Peyer's patch (tissue), 4 donors: ENCODE data around the gene SNTG2. TPM values are rescaled to one million over a fixed set of nuclear protein-coding genes. Genes with fewer than 3 reads are reported as not detected.

ENCODE experiments used
- DNase-seq, 3 donors: peaks; one replicate each; pipeline ENCODE4 v3.0.0-alpha.2; 2017 to 2019
- H3K27ac ChIP-seq, 4 donors: fragments of 200-600 bp; sonication (generic); one replicate each; pipeline ENCODE4 v1.5.1; 2016 to 2019
- H3K27me3 ChIP-seq, 2 donors: fragments of 200-600 bp; sonication (generic); one replicate each; pipeline ENCODE4 v1.5.1; 2019
- H3K36me3 ChIP-seq, 3 donors: fragments of 200-600 bp; sonication (generic); one replicate each; pipeline ENCODE4 v1.5.1; 2016 to 2019
- H3K4me1 ChIP-seq, 4 donors: fragments of 200-600 bp; sonication (generic); one replicate each; pipeline ENCODE4 v1.5.1; 2016 to 2019
- H3K4me3 ChIP-seq, 4 donors: fragments of 200-600 bp; sonication (generic); 1 replicate in 3 of 4; 2 replicates in 1 of 4; pipeline ENCODE4 v1.5.1; 2016 to 2019; ENCODE audit warnings: mild to moderate bottlenecking in 1 of 4
- H3K9me3 ChIP-seq, 4 donors: fragments of 200-600 bp; sonication (generic); one replicate each; pipeline ENCODE4 v1.5.1; 2016 to 2019; ENCODE audit warnings: mild to moderate bottlenecking in 1 of 4
- CTCF ChIP-seq, 6 experiments: fragments of 450-650 bp in 4 of 6; fragments of 200-600 bp in 2 of 6; sonication (generic) in 1 of 6; IDR thresholded peaks; one replicate each; pipeline ENCODE4 v1.5.1; 2017 to 2019; ENCODE audit warnings: antibody characterized with exemption in 6 of 6, mild to moderate bottlenecking in 3 of 6, moderate library complexity in 1 of 6
- POLR2A ChIP-seq, 2 donors: fragments of 450-650 bp; IDR thresholded peaks; one replicate each; pipeline ENCODE4 v1.5.1; 2017; ENCODE audit warnings: antibody characterized with exemption in 2 of 2, mild to moderate bottlenecking in 2 of 2, moderate library complexity in 2 of 2
- total RNA-seq, 4 donors: library from RNA; depleted of rRNA; stranded (reverse); fragments of >200 nt; gene quantifications; one replicate each; pipeline ENCODE4 v1.1.0, GENCODE V29; 2016

SNTG2 gene
- total RNA-seq, 4 donors from 2014 or later, result 1.8 to 65.2 (median 3.9) TPM

- H3K4me1 ChIP-seq, result no peaks in the 10 kb centered on the region
- no peak overlapping the region for H3K4me3 ChIP-seq
- no peaks in the 10 kb centered on the region for H3K9me3 ChIP-seq
- H3K27ac ChIP-seq, result no peak overlapping the region
- DNase-seq, result no peak
- no peaks in the 10 kb centered on the region for H3K36me3 ChIP-seq
- TF ChIP-seq CTCF (IDR thresholded peaks at IDR 0.05) (no peak), POLR2A (IDR thresholded peaks at IDR 0.05) (no peak)
- H3K27me3 ChIP-seq, result no peaks in the 10 kb centered on the region
Observed at GRCh38 chr2:923832-924601, 26.6 kb upstream of the SNTG2 start.

- no peak overlapping the region for H3K4me3 ChIP-seq
Observed at GRCh38 chr2:924701-925100, 25.9 kb upstream of the SNTG2 start.

DNA sequence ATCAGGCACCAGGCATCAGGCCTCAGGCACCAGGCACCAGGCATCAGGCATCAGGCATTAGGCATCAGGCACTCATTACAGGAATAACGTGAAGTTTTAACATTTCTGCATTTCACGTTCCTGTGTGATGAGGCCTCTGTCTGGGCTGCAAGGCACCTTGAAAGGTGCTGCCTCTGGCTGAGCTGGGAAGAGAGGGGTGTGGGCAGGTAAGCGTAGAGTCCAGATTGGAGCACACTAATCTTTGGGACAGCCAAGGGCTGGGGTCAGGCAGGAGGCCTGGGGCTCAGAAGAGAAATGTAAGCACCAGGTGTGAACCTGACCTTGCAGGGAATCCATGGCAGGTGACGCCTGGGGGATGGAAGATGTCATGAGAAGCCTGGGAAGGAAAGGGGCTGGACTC lies 25.3 kb upstream of the SNTG2 start:
- Histone ChIP-seq H3K4me3 (no peak overlapping the region), H3K4me1 (no peaks in the 10 kb centered on the region), H3K9me3 (no peaks in the 10 kb centered on the region), H3K36me3 (no peaks in the 10 kb centered on the region), H3K27ac (no peak overlapping the region), H3K27me3 (no peaks in the 10 kb centered on the region)
- DNase-seq, result no peak
- TF ChIP-seq CTCF (IDR thresholded peaks at IDR 0.05) (no peak), POLR2A (IDR thresholded peaks at IDR 0.05) (no peak)

More at GRCh38 chr2:924701-925100, 25.9 kb upstream of the SNTG2 start:
- TF ChIP-seq POLR2A (IDR thresholded peaks at IDR 0.05), result no peak
- TF ChIP-seq CTCF (IDR thresholded peaks at IDR 0.05), result no peak
- Histone ChIP-seq H3K36me3 (no peaks in the 10 kb centered on the region), H3K27me3 (no peaks in the 10 kb centered on the region), H3K9me3 (no peaks in the 10 kb centered on the region), H3K27ac (no peak overlapping the region), H3K4me1 (no peaks in the 10 kb centered on the region)
- DNase-seq, result no peak

GRCh38 chr2:925711-926110 lies 24.9 kb upstream of the SNTG2 start:
- DNase-seq, result no peak
- H3K36me3 ChIP-seq, result no peaks in the 10 kb centered on the region
- H3K27me3 ChIP-seq, result no peaks in the 10 kb centered on the region
- peaks cover 0 to 4% (median 0%) of the 10 kb centered on the region in 4 donors for H3K9me3 ChIP-seq
- no peak overlapping the region for H3K4me3 ChIP-seq
- TF ChIP-seq CTCF (IDR thresholded peaks at IDR 0.05) (no peak), POLR2A (IDR thresholded peaks at IDR 0.05) (no peak)
- H3K27ac ChIP-seq, result no peak overlapping the region
- no peaks in the 10 kb centered on the region for H3K4me1 ChIP-seq

GRCh38 chr2:926259-926793 lies 24.3 kb upstream of the SNTG2 start:
- TF ChIP-seq POLR2A (IDR thresholded peaks at IDR 0.05), result no peak
- TF ChIP-seq CTCF (IDR thresholded peaks at IDR 0.05), result no peak
- peaks cover 0 to 7% (median 0%) of the 10 kb centered on the region in 4 donors for H3K9me3 ChIP-seq
- no peaks in the 10 kb centered on the region for H3K36me3 ChIP-seq
- no peaks in the 10 kb centered on the region for H3K27me3 ChIP-seq
- DNase-seq, result no peak
- H3K27ac ChIP-seq, result no peak overlapping the region
- H3K4me3 ChIP-seq, result no peak overlapping the region
- H3K4me1 ChIP-seq, result no peaks in the 10 kb centered on the region
